ENCODE data around the gene ATAD2B.

The ATAD2B gene

GRCh38 chr2:23698721-23699579 lies 228.0 kb downstream of the ATAD2B start:
- DNase-seq, result peak; percentile 30

Measured in fibroblast of skin of back (primary cell).